ENCODE results near the gene ACOT6.
"Not testable (repeated sequence)": the region's sequence is repeated elsewhere in the genome, so short reads cannot be mapped to it uniquely, and the experiment has no call there.

Gene ACOT6

GRCh38 chr14:73644531-73645247 is 32.4 kb downstream of the ACOT6 start, which contains the start of gene DNAL1:
Gene DNAL1, plus strand, starts transcription at chr14:73644986. Its CDS starts 54 bp downstream, at chr14:73645040.
- peak; percentile 76 to 84 for DNase-seq (ENCODE audit: extremely low read depth in 1 of 2, low read depth in 1 of 2)

- no peak for DNase-seq (ENCODE audit: extremely low read depth in 1 of 2, low read depth in 1 of 2)
Measured at GRCh38 chr14:73645248-73645610, 32.9 kb downstream of the ACOT6 start.

DNA sequence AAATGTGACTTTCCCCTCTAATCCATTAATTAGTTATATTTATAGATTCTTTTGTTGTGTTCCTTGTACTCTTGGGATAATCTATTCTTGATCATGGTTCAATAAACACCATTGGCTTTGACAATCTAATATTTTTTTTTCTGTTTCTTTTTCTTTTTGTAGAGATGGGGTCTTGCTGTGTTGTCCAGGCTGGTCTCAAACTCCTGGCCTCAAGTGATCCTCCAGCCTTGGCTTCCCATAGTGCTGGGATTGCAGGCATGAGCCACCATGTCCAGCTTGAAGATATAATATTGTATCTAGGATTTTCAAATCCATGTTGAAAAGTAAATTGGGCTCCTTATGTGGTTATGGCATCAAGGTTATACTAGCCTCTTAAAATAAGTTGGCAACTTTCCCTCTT is 38.7 kb downstream of the ACOT6 start:
- DNase-seq (ENCODE audit: extremely low read depth in 1 of 2, low read depth in 1 of 2) = no peak

GRCh38 chr14:73655851-73656250 is 43.5 kb downstream of the ACOT6 start:
- no peak for DNase-seq (ENCODE audit: extremely low read depth in 1 of 2, low read depth in 1 of 2)

GRCh38 chr14:73659202-73659601 is 46.9 kb downstream of the ACOT6 start:
- not testable (repeated sequence) for DNase-seq (ENCODE audit: extremely low read depth in 1 of 2, low read depth in 1 of 2)

- no peak for DNase-seq (ENCODE audit: extremely low read depth in 1 of 2, low read depth in 1 of 2)
Measured at GRCh38 chr14:73660511-73660910, 48.2 kb downstream of the ACOT6 start.

GRCh38 chr14:73661872-73662271 is 49.6 kb downstream of the ACOT6 start:
- no peak for DNase-seq (ENCODE audit: extremely low read depth in 1 of 2, low read depth in 1 of 2)

DNA sequence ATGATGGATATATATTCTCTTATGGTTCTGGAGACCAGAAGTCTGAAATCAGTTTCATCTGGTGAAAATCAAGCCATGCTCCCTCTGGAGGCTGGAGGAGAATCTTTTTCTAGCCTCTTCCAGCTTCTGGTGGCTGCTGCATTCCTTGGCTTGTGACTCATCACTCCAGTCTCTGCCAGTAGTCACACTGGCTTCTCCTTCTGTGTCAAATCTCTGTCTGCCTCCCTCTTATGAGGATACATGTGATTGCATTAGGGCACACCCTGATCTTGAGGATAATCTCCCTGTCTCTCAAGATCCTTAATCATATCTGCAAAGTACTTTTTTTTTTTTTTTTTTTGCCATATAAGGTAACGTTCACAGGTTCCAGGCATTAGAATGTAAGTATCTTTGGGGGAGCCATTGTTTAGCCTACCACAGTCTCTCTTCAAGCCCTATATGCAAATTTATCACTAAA is 50.2 kb downstream of the ACOT6 start:
- DNase-seq (ENCODE audit: extremely low read depth in 1 of 2, low read depth in 1 of 2) = no peak

DNA sequence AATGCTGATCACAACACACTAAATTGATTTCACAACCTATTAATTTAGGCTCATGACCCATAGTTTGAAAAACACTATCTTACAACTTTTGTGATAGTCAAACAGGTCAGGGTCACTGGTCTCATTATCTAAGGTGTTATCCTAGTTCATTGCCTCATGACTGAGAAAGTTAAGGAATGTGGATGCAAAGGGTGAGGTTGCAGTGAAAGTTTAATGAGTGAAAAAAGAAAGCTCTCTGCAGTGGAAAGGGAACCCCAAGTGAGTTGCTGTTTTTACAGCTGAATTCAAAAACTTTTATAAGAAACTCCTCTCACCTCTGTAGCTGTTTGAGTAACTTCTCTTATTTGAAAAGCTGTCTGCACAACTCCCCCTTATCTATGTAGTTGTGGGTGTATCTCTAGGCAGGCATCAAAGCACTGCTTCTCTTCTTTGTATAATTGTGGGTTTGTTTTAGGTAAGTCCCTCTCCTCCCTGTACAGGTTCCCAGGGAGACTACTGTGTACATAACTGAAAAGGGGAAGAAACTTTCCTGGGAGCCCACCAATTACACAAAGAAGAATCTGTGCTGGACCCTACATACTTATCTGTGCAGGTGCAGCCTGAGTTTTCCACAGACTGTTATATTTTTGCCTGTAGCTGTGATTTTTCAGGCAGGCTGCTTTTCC is 51.4 kb downstream of the ACOT6 start:
- no peak for DNase-seq (ENCODE audit: extremely low read depth in 1 of 2, low read depth in 1 of 2)

DNA sequence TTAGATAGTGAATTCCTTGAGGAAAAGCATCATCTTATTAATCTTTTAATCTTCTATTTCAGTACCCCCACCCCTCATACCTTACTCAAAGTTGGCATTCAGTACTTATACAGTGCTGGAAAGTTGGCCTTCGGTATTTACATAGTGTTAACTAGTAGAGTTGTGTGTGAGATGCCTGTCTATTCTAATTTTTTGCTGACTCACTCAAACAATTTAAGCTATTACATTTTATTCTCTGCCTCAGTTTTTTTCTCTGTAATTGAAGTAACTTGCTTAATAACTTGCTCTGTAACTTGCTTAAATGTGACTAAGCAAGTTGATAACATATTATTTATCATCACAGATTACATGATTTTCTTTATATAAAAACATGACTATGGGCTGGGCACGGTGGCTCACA is 52.8 kb downstream of the ACOT6 start:
- no peak for DNase-seq (ENCODE audit: extremely low read depth in 1 of 2, low read depth in 1 of 2)

- DNase-seq (ENCODE audit: extremely low read depth in 1 of 2, low read depth in 1 of 2) = no peak
Measured at GRCh38 chr14:73666583-73666982, 54.3 kb downstream of the ACOT6 start.

GRCh38 chr14:73667854-73668253 is 55.5 kb downstream of the ACOT6 start:
- DNase-seq (ENCODE audit: extremely low read depth in 1 of 2, low read depth in 1 of 2) = no peak
